OCI-LY3 (cell line): ENCODE measurements around the gene WDR75.

Source experiments
- CTCF ChIP-seq: fragments of 200-600, 300-600 bp; sonication (generic); IDR thresholded peaks from 2 replicates; pipeline ENCODE4 v1.5.1; 2014; ENCODE audit warnings: antibody characterized with exemption, low read length, low read depth
- EZH2phosphoT487 ChIP-seq: fragments of 200-600 bp; shearing (Covaris generic); IDR thresholded peaks from 2 replicates; pipeline ENCODE4 v1.6.1; 2018; ENCODE audit warnings: antibody characterized with exemption, mixed run types, low read depth

- TF ChIP-seq CTCF (no peak), EZH2phosphoT487 (no peak)
Observed at GRCh38 chr2:189505492-189505891, 64.2 kb downstream of the WDR75 start.
